Liver (tissue), 9 donors: ENCODE results near the gene FOXN3. TPM values are rescaled to one million over a fixed set of nuclear protein-coding genes. Genes with fewer than 3 reads are reported as not detected.

ENCODE experiments used
- DNase-seq: peaks from one replicate; pipeline ENCODE4 v3.0.0-alpha.2; 2017; ENCODE audit warnings: low spot score
- H3K27ac ChIP-seq, 2 donors: one replicate each; pipeline ENCODE4 v1.7.0; 2013; ENCODE audit warnings: inconsistent platforms in 2 of 2, low read length in 2 of 2, control low read depth in 1 of 2, low read depth in 1 of 2, mild to moderate bottlenecking in 1 of 2
- H3K27me3 ChIP-seq, 4 donors: one replicate each; pipeline versions ENCODE4 v1.6.1 to v1.7.0; 2013; ENCODE audit warnings: low read length in 3 of 4, inconsistent platforms in 1 of 4, mild to moderate bottlenecking in 1 of 4, moderate library complexity in 1 of 4; ENCODE audit not compliant: control insufficient read depth in 4 of 4, insufficient read depth in 4 of 4
- H3K36me3 ChIP-seq, 4 donors: one replicate each; pipeline versions ENCODE4 v1.6.1 to v1.7.0; 2013; ENCODE audit warnings: low read length in 3 of 4, mild to moderate bottlenecking in 3 of 4, low read depth in 1 of 4, moderate library complexity in 1 of 4; ENCODE audit not compliant: control insufficient read depth in 4 of 4, insufficient read depth in 3 of 4
- H3K4me1 ChIP-seq, 4 donors: one replicate each; pipeline versions ENCODE4 v1.6.1 to v1.7.0; 2013; ENCODE audit warnings: low read length in 3 of 4, mild to moderate bottlenecking in 3 of 4, moderate library complexity in 1 of 4; ENCODE audit not compliant: control insufficient read depth in 4 of 4, insufficient read depth in 4 of 4
- H3K4me3 ChIP-seq, 3 donors: one replicate each; pipeline versions ENCODE4 v1.6.1 to v1.7.0; 2013; ENCODE audit warnings: low read length in 3 of 3, control low read depth in 1 of 3, low read depth in 1 of 3, mild to moderate bottlenecking in 1 of 3
- H3K9ac ChIP-seq, 2 donors: one replicate each; pipeline ENCODE4 v1.7.0; 2013; ENCODE audit warnings: low read length in 2 of 2, mild to moderate bottlenecking in 2 of 2, moderate library complexity in 2 of 2, control low read depth in 1 of 2, low read depth in 1 of 2
- H3K9me3 ChIP-seq, 4 donors: one replicate each; pipeline versions ENCODE4 v1.6.1 to v1.7.0; 2013; ENCODE audit warnings: low read length in 3 of 4; ENCODE audit not compliant: control insufficient read depth in 4 of 4
- ATF3 ChIP-seq: IDR thresholded peaks from 2 replicates; pipeline ENCODE4 v1.6.1; 2016; ENCODE audit warnings: antibody characterized with exemption
- CTCF ChIP-seq: fragments of 150-350 bp; IDR thresholded peaks from 2 replicates; pipeline ENCODE4 v1.5.1; 2017; ENCODE audit warnings: improper control_type of control experiment, low read depth, low read length; ENCODE audit not compliant: missing input control
- EGR1 ChIP-seq, 2 donors: IDR thresholded peaks; 2 replicates each; pipeline ENCODE4 v1.6.1; 2016 to 2018; ENCODE audit warnings: antibody characterized with exemption in 2 of 2, low read depth in 2 of 2
- FOXA1 ChIP-seq: IDR thresholded peaks from 2 replicates; pipeline ENCODE4 v1.6.1; 2016; ENCODE audit warnings: antibody characterized with exemption
- FOXA2 ChIP-seq: IDR thresholded peaks from 2 replicates; pipeline ENCODE4 v1.6.1; 2016; ENCODE audit warnings: antibody characterized with exemption
- GABPA ChIP-seq, 2 donors: IDR thresholded peaks in 1 of 2; conservative IDR thresholded peaks in 1 of 2; 2 replicates each; pipeline ENCODE4 v1.6.1; 2016; ENCODE audit warnings: antibody characterized with exemption in 2 of 2, mild to moderate bottlenecking in 1 of 2, moderate library complexity in 1 of 2
- HNF4A ChIP-seq, 2 donors: conservative IDR thresholded peaks; 2 replicates each; pipeline ENCODE4 v1.6.1; 2016; ENCODE audit warnings: antibody characterized with exemption in 2 of 2, mild to moderate bottlenecking in 2 of 2
- HNF4G ChIP-seq: IDR thresholded peaks from 2 replicates; pipeline ENCODE4 v1.6.1; 2016; ENCODE audit warnings: antibody characterized with exemption
- JUND ChIP-seq, 2 donors: IDR thresholded peaks; 2 replicates each; pipeline ENCODE4 v1.6.1; 2016; ENCODE audit warnings: antibody characterized with exemption in 2 of 2
- MAX ChIP-seq: IDR thresholded peaks from 2 replicates; pipeline ENCODE4 v1.6.1; 2016; ENCODE audit warnings: antibody characterized with exemption
- NR2F2 ChIP-seq: IDR thresholded peaks from 2 replicates; pipeline ENCODE4 v1.6.1; 2016; ENCODE audit warnings: antibody characterized with exemption
- RAD21 ChIP-seq, 2 donors: IDR thresholded peaks; 2 replicates each; pipeline ENCODE4 v1.6.1; 2016; ENCODE audit warnings: antibody characterized with exemption in 2 of 2, mild to moderate bottlenecking in 2 of 2
- REST ChIP-seq: IDR thresholded peaks from 2 replicates; pipeline ENCODE4 v1.6.1; 2016; ENCODE audit warnings: antibody characterized with exemption, mild to moderate bottlenecking
- RXRA ChIP-seq, 2 donors: IDR thresholded peaks; 2 replicates each; pipeline ENCODE4 v1.6.1; 2017 to 2018; ENCODE audit warnings: antibody characterized with exemption in 2 of 2, mild to moderate bottlenecking in 1 of 2
- SP1 ChIP-seq: IDR thresholded peaks from 2 replicates; pipeline ENCODE4 v1.6.1; 2018; ENCODE audit warnings: antibody characterized with exemption, mild to moderate bottlenecking
- TAF1 ChIP-seq: conservative IDR thresholded peaks from 2 replicates; pipeline ENCODE4 v1.6.1; 2016; ENCODE audit warnings: antibody characterized with exemption, mild to moderate bottlenecking
- YY1 ChIP-seq: IDR thresholded peaks from 2 replicates; pipeline ENCODE4 v1.6.1; 2016; ENCODE audit warnings: antibody characterized with exemption, mild to moderate bottlenecking
- ZBTB33 ChIP-seq: IDR thresholded peaks from 2 replicates; pipeline ENCODE4 v1.6.1; 2016; ENCODE audit warnings: antibody characterized with exemption
- WGBS: extraction: QIAGEN DNeasy Blood & Tissue Kit; methylation state at CpG from one replicate; pipeline ENCODE4 v1.1.7; 2013; 5-methylcytosine and 5-hydroxymethylcytosine counted together
- polyA plus RNA-seq, 2 donors: library from polyadenylated mRNA; stranded (reverse) in 1 of 2; unstranded in 1 of 2; fragments of 200-250 nt in 1 of 2; fragments of >200 nt in 1 of 2; fragmentation: Nextera tagmentation in 1 of 2; extraction: Ambion mirVana in 1 of 2; gene quantifications; one replicate each; pipeline versions ENCODE4 v1.2.1 to v1.2.3, GENCODE V29; 2013 to 2015
- total RNA-seq, 2 donors: library from RNA; depleted of rRNA; stranded (reverse); fragments of >200 nt; gene quantifications; one replicate each; pipeline ENCODE4 v1.2.3, GENCODE V29; 2014
- donor health status: healthy.
- donor health status: healthy.
- donor health status: healthy.
- donor health status: healthy.
- donor health status: healthy.

FOXN3 gene
- total and polyA plus RNA-seq, 4 donors, result 17.8 to 44.8 (median 35.3) TPM

GRCh38 chr14:89370381-89370780 lies 46.7 kb downstream of the FOXN3 start:
- no peak for DNase-seq
- 87% methylated on average over 4 of the region's 4 CpGs for WGBS
- Histone ChIP-seq H3K9me3 (no peaks in the 10 kb centered on the region), H3K27me3 (no peaks in the 10 kb centered on the region), H3K4me3 (no peak overlapping the region), H3K4me1 (peaks cover 12 to 52% (median 43%) of the 10 kb centered on the region in 4 donors), H3K27ac (peak overlapping the region; percentile 33 to 37), H3K36me3 (peaks cover 0 to 5% (median under 1%) of the 10 kb centered on the region in 4 donors), H3K9ac (no peak overlapping the region)
- no peak for TF ChIP-seq RXRA (IDR thresholded peaks at IDR 0.05)
- TF ChIP-seq MAX, result no peak
- no peak for TF ChIP-seq GABPA (IDR thresholded peaks at IDR 0.05 in 1 of 2, conservative IDR thresholded peaks at IDR 0.05 in 1 of 2)
- TF ChIP-seq HNF4G, result no peak
- no peak for TF ChIP-seq FOXA2
- no peak for TF ChIP-seq RAD21 (IDR thresholded peaks at IDR 0.05)
- TF ChIP-seq ZBTB33, result no peak
- no peak for TF ChIP-seq SP1
- TF ChIP-seq CTCF, result no peak
- no peak for TF ChIP-seq ATF3
- no peak for TF ChIP-seq EGR1 (IDR thresholded peaks at IDR 0.05; ENCODE audit: low read depth in 2 of 2)
- no peak for TF ChIP-seq FOXA1
- TF ChIP-seq YY1, result no peak
- TF ChIP-seq NR2F2, result no peak
- TF ChIP-seq TAF1, result no peak
- no peak for TF ChIP-seq JUND (IDR thresholded peaks at IDR 0.05)
- no peak for TF ChIP-seq HNF4A (conservative IDR thresholded peaks at IDR 0.05)
- TF ChIP-seq REST, result no peak
